ENCODE data around the gene MGP. TPM values are rescaled to one million over a fixed set of nuclear protein-coding genes. Genes with fewer than 3 reads are reported as not detected.

Gene MGP
- total and polyA plus RNA-seq, 2 of the 8 experiments (the other 6 are each of a cell fraction or from before 2014, with no cell fraction given), result not detected

DNA sequence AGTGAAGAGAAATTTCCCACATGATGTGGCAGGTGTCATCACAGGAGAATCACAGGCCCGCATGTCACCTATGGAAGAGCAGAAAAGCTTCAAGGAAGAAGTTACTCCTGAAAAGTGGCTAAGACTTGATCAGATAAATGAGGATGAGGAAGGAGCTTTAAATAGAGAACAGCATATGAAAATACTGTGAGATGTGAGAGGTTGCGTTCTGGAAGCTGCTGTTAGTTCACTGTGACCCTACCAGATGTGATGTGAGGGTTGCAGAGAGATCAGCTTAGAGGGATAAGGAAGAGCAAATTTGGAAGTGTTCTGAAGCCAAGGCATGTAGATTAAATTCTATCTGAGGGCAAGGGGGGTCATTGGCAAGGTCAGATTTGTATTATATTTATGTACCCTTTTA is 35.6 kb upstream of the MGP start:
- WGBS, 2 experiments (ENCODE audit: extremely low coverage in 1 of 2, insufficient coverage in 1 of 2, insufficient read length in 1 of 2, insufficient replicate concordance in 2 of 2, low coverage in 1 of 2, low lambda C conversion rate in 2 of 2, missing lambda C conversion rate in 1 of 2), result 88% methylated on average over 2 of the region's 2 CpGs; no CpG with 5 or more reads in 1 of the 2 experiments
- Histone ChIP-seq H3K18ac (ENCODE audit: extremely low read depth, low read length) (no peak overlapping the region), H3K23me2 (ENCODE audit: low read depth, low read length) (no peaks in the 10 kb centered on the region), H2AK5ac (ENCODE audit: low read depth, low read length) (no peak overlapping the region), H3K14ac (ENCODE audit: insufficient read length) (no peak overlapping the region), H2BK5ac (ENCODE audit: low read depth, low read length) (no peak overlapping the region), H3K4ac (replicated peaks; ENCODE audit: insufficient read length, low read depth, low read length) (no peak overlapping the region), H3K36me3 (ENCODE audit: control insufficient read depth in 2 of 4, insufficient read depth in 4 of 4, low read length in 3 of 4) (no peaks in the 10 kb centered on the region), H3K9me3 (ENCODE audit: insufficient read depth in 2 of 2, low read depth in 1 of 2, low read length in 1 of 2) (no peaks in the 10 kb centered on the region), H3K27ac (ENCODE audit: low read depth, low read length) (no peak overlapping the region), H3K4me3 (ENCODE audit: extremely low read depth in 1 of 4, insufficient read depth in 2 of 4, low read depth in 3 of 4, low read length in 4 of 4) (no peak overlapping the region), H2BK15ac (ENCODE audit: low read length) (no peak overlapping the region), H3K79me1 (ENCODE audit: low read depth, low read length) (no peaks in the 10 kb centered on the region), H4K91ac (replicated peaks; ENCODE audit: insufficient read length, low read length) (no peak overlapping the region), H4K5ac (ENCODE audit: insufficient read length, low read depth, low read length) (no peak overlapping the region), H3K27me3 (replicated peaks in 1 of 4; ENCODE audit: control insufficient read depth in 3 of 4, extremely low read depth in 1 of 4, insufficient read depth in 3 of 4, low read length in 3 of 4) (no peaks in the 10 kb centered on the region), H3K9ac (replicated peaks in 1 of 4; ENCODE audit: extremely low read depth in 1 of 4, low read depth in 3 of 4, low read length in 3 of 4) (no peak overlapping the region), H3K79me2 (ENCODE audit: control insufficient read depth in 1 of 2, insufficient read depth in 2 of 2, low read length in 2 of 2) (no peaks in the 10 kb centered on the region), H3K4me2 (ENCODE audit: insufficient read depth in 1 of 2, low read depth in 2 of 2, low read length in 2 of 2) (no peak overlapping the region), H2BK12ac (ENCODE audit: low read depth, low read length) (no peak overlapping the region), H3K56ac (replicated peaks; ENCODE audit: insufficient read length, low read depth, low read length) (no peak overlapping the region), H3K4me1 (replicated peaks in 1 of 4; ENCODE audit: control insufficient read depth in 3 of 4, insufficient read depth in 4 of 4, low read length in 3 of 4) (no peaks in the 10 kb centered on the region), H4K8ac (ENCODE audit: extremely low read depth, insufficient read depth, low read length) (no peak overlapping the region), H4K20me1 (replicated peaks in 1 of 2; ENCODE audit: control insufficient read depth in 1 of 2, insufficient read depth in 2 of 2, low read length in 2 of 2) (no peaks in the 10 kb centered on the region), H3K23ac (ENCODE audit: insufficient read length) (no peak overlapping the region), H2BK120ac (replicated peaks; ENCODE audit: low read depth, low read length) (no peak overlapping the region), H2AFZ (ENCODE audit: low read length) (no peak overlapping the region), H2BK20ac (ENCODE audit: low read length) (no peak overlapping the region)
- CTCF ChIA-PET (ENCODE audit: partially characterized antibody), result interaction anchor here (0.7 to 2.4 kb wide), 5 partner anchors 8 to 315 kb away, joined by 3 to 6 read pairs (median 4); no protein-coding TSS in a partner anchor
- FAIRE-seq, result no peak
- TF ChIP-seq, protein P1, sequence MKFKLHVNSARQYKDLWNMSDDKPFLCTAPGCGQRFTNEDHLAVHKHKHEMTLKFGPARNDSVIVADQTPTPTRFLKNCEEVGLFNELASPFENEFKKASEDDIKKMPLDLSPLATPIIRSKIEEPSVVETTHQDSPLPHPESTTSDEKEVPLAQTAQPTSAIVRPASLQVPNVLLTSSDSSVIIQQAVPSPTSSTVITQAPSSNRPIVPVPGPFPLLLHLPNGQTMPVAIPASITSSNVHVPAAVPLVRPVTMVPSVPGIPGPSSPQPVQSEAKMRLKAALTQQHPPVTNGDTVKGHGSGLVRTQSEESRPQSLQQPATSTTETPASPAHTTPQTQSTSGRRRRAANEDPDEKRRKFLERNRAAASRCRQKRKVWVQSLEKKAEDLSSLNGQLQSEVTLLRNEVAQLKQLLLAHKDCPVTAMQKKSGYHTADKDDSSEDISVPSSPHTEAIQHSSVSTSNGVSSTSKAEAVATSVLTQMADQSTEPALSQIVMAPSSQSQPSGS (IDR thresholded peaks at IDR 0.05; ENCODE audit: low read length), result no peak
- TF ChIP-seq SIX5 (IDR thresholded peaks at IDR 0.05; ENCODE audit: low read depth, low read length), result no peak
- no peak for TF ChIP-seq SP4 (IDR thresholded peaks at IDR 0.05; ENCODE audit: low read length)
- TF ChIP-seq EZH2 (IDR thresholded peaks at IDR 0.05; ENCODE audit: low read depth, low read length, severe bottlenecking), result no peak
- no peak for TF ChIP-seq CEBPB (IDR thresholded peaks at IDR 0.05; ENCODE audit: low read depth, low read length)
- TF ChIP-seq TAF7 (optimal IDR thresholded peaks at IDR 0.05; ENCODE audit: borderline replicate concordance, low read depth, low read length), result no peak
- no peak for TF ChIP-seq BCL11A (IDR thresholded peaks at IDR 0.05; ENCODE audit: low read depth in 2 of 2, low read length in 2 of 2)
- no peak for TF ChIP-seq RFX5 (IDR thresholded peaks at IDR 0.05; ENCODE audit: borderline replicate concordance, low read depth, low read length)
- no peak for TF ChIP-seq TEAD4 (IDR thresholded peaks at IDR 0.05; ENCODE audit: low read depth, low read length)
- TF ChIP-seq RAD21 (IDR thresholded peaks at IDR 0.05 in 1 of 2, conservative IDR thresholded peaks at IDR 0.05 in 1 of 2; ENCODE audit: low read depth in 2 of 2, low read length in 2 of 2), result no peak
- no peak for DNase-seq (ENCODE audit: low read depth in 1 of 2, low spot score in 2 of 2)
- POLR2A ChIA-PET (ENCODE audit: partially characterized antibody), result no interaction called here

Measured in H1 (cell line).